Measurements from ENCODE around the gene LMO3. TPM values are rescaled to one million over a fixed set of nuclear protein-coding genes. Genes with fewer than 3 reads are reported as not detected.

LMO3 gene
- total RNA-seq (2014; rRNA removed; shearing (Covaris generic)) (15.1 and 15.2 TPM in 2 replicates), polyA plus RNA-seq (2016; fragmentation: Nextera tagmentation; extraction: Ambion mirVana) (5.8 and 7.9 TPM in 2 replicates)
- long read RNA-seq, partial matches to known transcripts: 1 of 3 reads
- long read RNA-seq, other reads (novel, unspliced or antisense): 2 of 3 reads

- Mint-ChIP-seq H3K9me3 (no peaks in the 10 kb centered on the region), H3K4me1 (peaks cover 71% of the 10 kb centered on the region), H3K36me3 (ENCODE audit: low read depth) (no peaks in the 10 kb centered on the region), H3K27me3 (ENCODE audit: insufficient read depth, low read depth, poor library complexity) (peaks cover 29% of the 10 kb centered on the region), H3K4me3 (peak within 1 kb of the TSS; percentile 89), H3K27ac (no peak within 1 kb of the TSS)
- TF ChIP-seq STAT1 (IDR thresholded peaks at IDR 0.05; ENCODE audit: unreplicated experiment) (no peak), ZNF331 (CRISPR knock-in tag; IDR thresholded peaks at IDR 0.05; ENCODE audit: low read depth) (no peak), JUNB (IDR thresholded peaks at IDR 0.05; ENCODE audit: unreplicated experiment) (no peak), ZNF462 (CRISPR knock-in tag; IDR thresholded peaks at IDR 0.05) (no peak), EZH2phosphoT487 (IDR thresholded peaks at IDR 0.05; ENCODE audit: unreplicated experiment) (no peak), CREB1 (CRISPR knock-in tag; IDR thresholded peaks at IDR 0.05; ENCODE audit: low read depth) (no peak), NANOG (IDR thresholded peaks at IDR 0.05; ENCODE audit: borderline replicate concordance) (no peak), ETS1 (IDR thresholded peaks at IDR 0.05) (no peak), EZH2 (IDR thresholded peaks at IDR 0.05; ENCODE audit: low read depth, unreplicated experiment) (no peak), ZNF114 (CRISPR knock-in tag; IDR thresholded peaks at IDR 0.05) (no peak)
- Histone ChIP-seq H3F3A (replicated peaks; ENCODE audit: low read depth) (peaks cover 4% of the 10 kb centered on the region; the same call in 1 of the 2 replicates), H3K4me2 (peak within 1 kb of the TSS; percentile 97), H3K27me3 (ENCODE audit: insufficient read depth) (peaks cover 60% of the 10 kb centered on the region), H3K79me2 (replicated peaks; ENCODE audit: insufficient read depth) (no peaks in the 10 kb centered on the region; the same call in 1 of the 2 replicates), H3K36me3 (ENCODE audit: insufficient read depth) (no peaks in the 10 kb centered on the region), H3K4me3 (peak within 1 kb of the TSS; percentile 85), H3K9me2 (ENCODE audit: insufficient read depth) (no peaks in the 10 kb centered on the region), H3K27ac (ENCODE audit: low read depth) (no peak within 1 kb of the TSS), H3K4me1 (ENCODE audit: insufficient read depth) (peaks cover 70% of the 10 kb centered on the region), H4K20me1 (replicated peaks; ENCODE audit: insufficient read depth) (no peaks in the 10 kb centered on the region), H2AFZ (peak within 1 kb of the TSS; percentile 73)
- ATAC-seq: no peak
- DNase-seq (ENCODE audit: low spot score): no peak
Observed at GRCh38 chr12:16606117-16606200, at the start of gene LMO3. TSS of gene LMO3 (minus strand) at chr12:16606162. CDS start at chr12:16600860, 5,302 bp downstream.
